PC-9 (cell line): ENCODE results near the gene HAGHL. TPM values are rescaled to one million over a fixed set of nuclear protein-coding genes. Genes with fewer than 3 reads are reported as not detected.
A peak's percentile ranks its signal among the peaks of the same experiment; 100 is the strongest.

Source experiments
- BruUV-seq: library from RNA; stranded (reverse); fragments of 400-500 nt; replicated peaks from 2 replicates; lab custom pipeline; 2021; lab: Mats Ljungman, UMichigan
- CTCF ChIA-PET: fragments of 300-600 bp; sonication (Branson Sonifier 250); formaldehyde crosslinking; loops from one replicate; lab custom pipeline; 2022; ENCODE audit warnings: antibody characterized with exemption; lab: Charles Lee
- POLR2A ChIA-PET: fragments of 300-600 bp; sonication (Branson Sonifier 250); formaldehyde crosslinking; loops from one replicate; lab custom pipeline; 2022; ENCODE audit warnings: antibody characterized with exemption; ENCODE audit not compliant: unreplicated experiment; lab: Charles Lee
- DNase-seq, 2 experiments: peaks; one replicate each; pipeline versions ENCODE4 v3.0.0 to v3.0.0-alpha.2; 2015 to 2022; ENCODE audit warnings: mixed read lengths in 1 of 2
- H2AFZ ChIP-seq: fragments of 200-600 bp; sonication (generic); 2 replicates; pipeline ENCODE4 v1.8.1; 2017; ENCODE audit warnings: antibody characterized with exemption
- H3F3A ChIP-seq: fragments of 200-600 bp; sonication (generic); 2 replicates; pipeline ENCODE4 v1.8.1; 2017; ENCODE audit warnings: antibody characterized with exemption, mild to moderate bottlenecking, low read depth; ENCODE audit not compliant: insufficient read depth
- H3K27ac ChIP-seq: fragments of 200-600 bp; sonication (generic); 2 replicates; pipeline ENCODE4 v1.6.1; 2016; ENCODE audit warnings: mixed run types
- H3K27me3 ChIP-seq: fragments of 200-600 bp; sonication (generic); 2 replicates; pipeline ENCODE4 v1.6.1; 2016; ENCODE audit warnings: low read depth, mixed run types; ENCODE audit not compliant: insufficient read depth
- H3K36me3 ChIP-seq: fragments of 200-600 bp; sonication (generic); 2 replicates; pipeline ENCODE4 v1.6.1; 2016; ENCODE audit warnings: low read depth, mixed run types
- H3K4me1 ChIP-seq: fragments of 200-600 bp; sonication (generic); replicated peaks from 2 replicates; pipeline ENCODE4 v1.6.1; 2016; ENCODE audit warnings: mixed run types; ENCODE audit not compliant: insufficient read depth
- H3K4me2 ChIP-seq: fragments of 200-600 bp; sonication (generic); 2 replicates; pipeline ENCODE4 v1.6.1; 2017; ENCODE audit warnings: mixed run types
- H3K4me3 ChIP-seq: fragments of 200-600 bp; sonication (generic); 2 replicates; pipeline ENCODE4 v1.6.1; 2016; ENCODE audit warnings: mixed run types
- H3K79me2 ChIP-seq: fragments of 200-600 bp; sonication (generic); 2 replicates; pipeline ENCODE4 v1.6.1; 2017; ENCODE audit warnings: low read depth, mixed run types
- H3K9me2 ChIP-seq: fragments of 200-600 bp; sonication (generic); 2 replicates; pipeline ENCODE4 v1.8.1; 2017; ENCODE audit warnings: mild to moderate bottlenecking; ENCODE audit not compliant: insufficient read depth
- H3K9me3 ChIP-seq: fragments of 200-600 bp; sonication (generic); 2 replicates; pipeline ENCODE4 v1.8.1; 2016; ENCODE audit warnings: low read depth; ENCODE audit not compliant: insufficient read depth
- H4K20me1 ChIP-seq: fragments of 200-600 bp; sonication (generic); 2 replicates; pipeline ENCODE4 v1.8.1; 2017; ENCODE audit not compliant: insufficient read depth
- CTCF ChIP-seq: fragments of 200-600 bp; sonication (generic); conservative IDR thresholded peaks from 2 replicates; pipeline ENCODE4 v1.6.1; 2017; ENCODE audit warnings: mixed run types, antibody characterized with exemption, mild to moderate bottlenecking, moderate library complexity
- EZH2 ChIP-seq: fragments of 200-600 bp; sonication (generic); IDR thresholded peaks from 2 replicates; pipeline ENCODE4 v1.8.0; 2017; ENCODE audit warnings: antibody characterized with exemption, low read depth
- intact Hi-C: fragments of 100-400 bp; cut with micrococcal nuclease; formaldehyde crosslinking; loops from one replicate; pipeline ENCODE4 v1.10.0; 2022; ENCODE audit not compliant: unreplicated experiment
- total RNA-seq: library from RNA; stranded (reverse); gene quantifications from 2 replicates; pipeline ENCODE4 v1.2.3, GENCODE V29; 2021

The HAGHL gene
- total RNA-seq, 1 experiment from 2014 or later = 31.0 TPM

- Histone ChIP-seq H4K20me1 (no peaks in the 10 kb centered on the region), H3K9me3 (no peaks in the 10 kb centered on the region), H3K27me3 (no peaks in the 10 kb centered on the region), H3K9me2 (no peaks in the 10 kb centered on the region), H2AFZ (no peak overlapping the region), H3F3A (peaks cover 5% of the 10 kb centered on the region; the same call in 1 of the 2 replicates), H3K4me1 (no peaks in the 10 kb centered on the region; the same call in 1 of the 2 replicates), H3K36me3 (no peaks in the 10 kb centered on the region), H3K27ac (no peak overlapping the region), H3K4me2 (no peak overlapping the region), H3K4me3 (no peak overlapping the region), H3K79me2 (peaks cover 11% of the 10 kb centered on the region; the same call in 1 of the 2 replicates)
- no TSS peak for BruUV-seq
- intact Hi-C loops = no loop called here
- peak in 1 of 2 experiments; percentile 17 for DNase-seq
- POLR2A ChIA-PET = interaction anchor here (0.7 kb wide), 2 partner anchors 39 to 65 kb away, joined by 3 to 4 read pairs; no protein-coding TSS in a partner anchor
- TF ChIP-seq CTCF = 0 out of 2 replicates have a peak, but pooled peaks have one; percentile 25
- no peak for TF ChIP-seq EZH2
- CTCF ChIA-PET = no interaction called here
These were observed 17.0 kb downstream of the HAGHL start for GRCh38 chr16:743794-744500.

- ChIA-PET CTCF (interaction anchor here (1.4 kb wide), 1 partner anchor 40 kb away, joined by 3 read pairs; no protein-coding TSS in a partner anchor), POLR2A (interaction anchor here (0.7 kb wide), 2 partner anchors 15 to 18 kb away, joined by 3 read pairs; partner anchors contain the start of gene MSLN)
- Histone ChIP-seq H3K27me3 (no peaks in the 10 kb centered on the region), H3K9me2 (no peaks in the 10 kb centered on the region), H3K36me3 (no peaks in the 10 kb centered on the region), H3K79me2 (no peaks in the 10 kb centered on the region), H3K4me2 (no peak overlapping the region), H3K27ac (no peak overlapping the region), H4K20me1 (no peaks in the 10 kb centered on the region), H3K9me3 (no peaks in the 10 kb centered on the region), H3F3A (peaks cover 8% of the 10 kb centered on the region; the same call in 1 of the 2 replicates), H3K4me1 (no peaks in the 10 kb centered on the region), H2AFZ (no peak overlapping the region), H3K4me3 (no peak overlapping the region)
- intact Hi-C loops = no loop called here
- peak in 1 of 2 experiments; percentile 8 for DNase-seq
- peak; percentile 63; the same call in 1 of the 2 replicates for TF ChIP-seq CTCF
- no peak for TF ChIP-seq EZH2
- no TSS peak for BruUV-seq
These were observed 18.8 kb downstream of the HAGHL start for GRCh38 chr16:745739-746138.

GRCh38 chr16:746637-747036 is 19.7 kb downstream of the HAGHL start:
- H3F3A ChIP-seq = peaks cover 8% of the 10 kb centered on the region; the same call in 1 of the 2 replicates
- H3K36me3 ChIP-seq = no peaks in the 10 kb centered on the region
- BruUV-seq = no TSS peak
- DNase-seq = no peak
- TF ChIP-seq CTCF (no peak), EZH2 (no peak)
- no peak overlapping the region for H3K4me3 ChIP-seq
- ChIA-PET POLR2A (no interaction called here), CTCF (no interaction called here)
- no peaks in the 10 kb centered on the region for H3K79me2 ChIP-seq
- H4K20me1 ChIP-seq = no peaks in the 10 kb centered on the region
- no peak overlapping the region for H3K27ac ChIP-seq
- no peaks in the 10 kb centered on the region for H3K9me3 ChIP-seq
- no peak overlapping the region for H2AFZ ChIP-seq
- intact Hi-C loops = no loop called here
- H3K4me2 ChIP-seq = no peak overlapping the region
- no peaks in the 10 kb centered on the region for H3K27me3 ChIP-seq
- no peaks in the 10 kb centered on the region for H3K9me2 ChIP-seq
- H3K4me1 ChIP-seq = no peaks in the 10 kb centered on the region
